Activated gamma-delta T cell treated with Interleukin-2 at 50 U/mL for 16 hours (primary cell): ENCODE data around the gene RBM14.
"Not testable (repeated sequence)": the region's sequence is repeated elsewhere in the genome, so short reads cannot be mapped to it uniquely, and the experiment has no call there.

ENCODE experiments used
- DNase-seq: peaks from one replicate; pipeline ENCODE4 v3.0.0-alpha.2; 2020

Gene RBM14, protein sequence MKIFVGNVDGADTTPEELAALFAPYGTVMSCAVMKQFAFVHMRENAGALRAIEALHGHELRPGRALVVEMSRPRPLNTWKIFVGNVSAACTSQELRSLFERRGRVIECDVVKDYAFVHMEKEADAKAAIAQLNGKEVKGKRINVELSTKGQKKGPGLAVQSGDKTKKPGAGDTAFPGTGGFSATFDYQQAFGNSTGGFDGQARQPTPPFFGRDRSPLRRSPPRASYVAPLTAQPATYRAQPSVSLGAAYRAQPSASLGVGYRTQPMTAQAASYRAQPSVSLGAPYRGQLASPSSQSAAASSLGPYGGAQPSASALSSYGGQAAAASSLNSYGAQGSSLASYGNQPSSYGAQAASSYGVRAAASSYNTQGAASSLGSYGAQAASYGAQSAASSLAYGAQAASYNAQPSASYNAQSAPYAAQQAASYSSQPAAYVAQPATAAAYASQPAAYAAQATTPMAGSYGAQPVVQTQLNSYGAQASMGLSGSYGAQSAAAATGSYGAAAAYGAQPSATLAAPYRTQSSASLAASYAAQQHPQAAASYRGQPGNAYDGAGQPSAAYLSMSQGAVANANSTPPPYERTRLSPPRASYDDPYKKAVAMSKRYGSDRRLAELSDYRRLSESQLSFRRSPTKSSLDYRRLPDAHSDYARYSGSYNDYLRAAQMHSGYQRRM

DNA sequence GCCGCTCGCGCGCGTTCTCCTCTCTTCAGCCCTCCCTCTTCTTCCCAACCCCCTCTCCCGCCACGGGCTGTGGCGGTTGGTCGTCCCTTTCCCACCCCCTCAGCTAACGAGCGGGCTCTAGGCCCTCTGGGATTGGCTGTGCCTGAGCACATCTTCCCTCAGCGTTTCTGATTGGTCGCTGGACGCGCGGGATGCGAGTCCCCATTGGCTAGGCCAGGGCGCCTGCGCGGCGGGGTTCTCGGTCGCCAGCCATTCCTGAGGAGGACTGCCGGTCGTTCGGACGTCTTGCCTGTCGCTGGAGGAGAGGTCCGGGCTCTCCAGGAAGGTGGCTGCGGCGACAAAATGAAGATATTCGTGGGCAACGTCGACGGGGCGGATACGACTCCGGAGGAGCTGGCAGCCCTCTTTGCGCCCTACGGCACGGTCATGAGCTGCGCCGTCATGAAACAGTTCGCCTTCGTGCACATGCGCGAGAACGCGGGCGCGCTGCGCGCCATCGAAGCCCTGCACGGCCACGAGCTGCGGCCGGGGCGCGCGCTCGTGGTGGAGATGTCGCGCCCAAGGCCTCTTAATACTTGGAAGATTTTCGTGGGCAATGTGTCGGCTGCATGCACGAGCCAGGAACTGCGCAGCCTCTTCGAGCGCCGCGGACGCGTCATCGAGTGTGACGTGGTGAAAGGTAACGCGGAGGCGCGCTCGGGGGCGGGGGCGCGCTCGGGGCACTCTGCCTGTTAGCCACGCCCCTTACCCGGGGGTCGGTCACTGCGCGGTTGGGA lies at the start of gene RBM14:
Gene RBM14, plus strand, starts transcription at position 252 of the 776 bp plus-strand sequence. Its CDS starts 91 bp downstream, at position 343.
- DNase-seq = peak; percentile 98

DNA sequence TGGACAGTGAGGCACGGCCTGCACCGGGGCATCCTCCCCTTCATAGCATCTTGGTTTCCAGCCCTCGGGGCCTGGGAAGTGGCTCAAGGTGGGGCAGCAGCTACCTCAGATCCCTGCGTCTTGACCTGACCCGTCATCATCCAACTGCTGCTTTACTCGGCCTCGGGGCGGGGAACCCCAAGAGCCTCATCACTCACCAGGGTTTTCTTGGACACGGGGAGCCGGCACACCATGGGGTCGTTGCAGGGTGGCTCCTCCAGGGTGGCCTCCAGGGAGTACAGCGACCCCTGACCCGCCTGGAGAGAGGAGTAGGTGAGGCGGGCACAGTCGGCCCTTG lies 48.7 kb upstream of the RBM14 start:
- DNase-seq = no peak

- peak; percentile 73 for DNase-seq
Observed at GRCh38 chr11:66568124-66568916, 48.1 kb upstream of the RBM14 start, which contains the start of gene CTSF. Gene CTSF (minus strand): TSS chr11:66568606. CDS start chr11:66568486, 120 bp downstream.

DNA sequence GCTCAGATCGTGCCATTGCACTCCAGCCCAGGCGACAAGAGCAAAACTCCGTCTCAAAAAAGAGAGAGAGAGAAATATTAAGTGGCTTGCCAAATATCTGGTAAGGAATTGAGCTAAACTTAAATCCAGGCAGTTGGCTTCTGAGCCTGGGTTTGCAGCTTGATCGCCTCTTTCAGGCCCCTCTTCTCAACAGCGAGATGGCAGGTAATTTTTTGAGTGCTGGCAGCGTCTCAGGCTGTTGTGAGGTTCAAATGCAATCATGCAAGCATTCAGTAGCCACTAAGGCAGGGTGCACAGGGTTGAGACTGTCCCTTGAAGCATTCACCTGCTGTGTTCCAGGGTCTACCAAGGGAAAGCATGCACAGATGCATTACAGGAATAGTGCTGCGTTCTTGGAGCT lies 47.4 kb upstream of the RBM14 start:
- no peak for DNase-seq

DNA sequence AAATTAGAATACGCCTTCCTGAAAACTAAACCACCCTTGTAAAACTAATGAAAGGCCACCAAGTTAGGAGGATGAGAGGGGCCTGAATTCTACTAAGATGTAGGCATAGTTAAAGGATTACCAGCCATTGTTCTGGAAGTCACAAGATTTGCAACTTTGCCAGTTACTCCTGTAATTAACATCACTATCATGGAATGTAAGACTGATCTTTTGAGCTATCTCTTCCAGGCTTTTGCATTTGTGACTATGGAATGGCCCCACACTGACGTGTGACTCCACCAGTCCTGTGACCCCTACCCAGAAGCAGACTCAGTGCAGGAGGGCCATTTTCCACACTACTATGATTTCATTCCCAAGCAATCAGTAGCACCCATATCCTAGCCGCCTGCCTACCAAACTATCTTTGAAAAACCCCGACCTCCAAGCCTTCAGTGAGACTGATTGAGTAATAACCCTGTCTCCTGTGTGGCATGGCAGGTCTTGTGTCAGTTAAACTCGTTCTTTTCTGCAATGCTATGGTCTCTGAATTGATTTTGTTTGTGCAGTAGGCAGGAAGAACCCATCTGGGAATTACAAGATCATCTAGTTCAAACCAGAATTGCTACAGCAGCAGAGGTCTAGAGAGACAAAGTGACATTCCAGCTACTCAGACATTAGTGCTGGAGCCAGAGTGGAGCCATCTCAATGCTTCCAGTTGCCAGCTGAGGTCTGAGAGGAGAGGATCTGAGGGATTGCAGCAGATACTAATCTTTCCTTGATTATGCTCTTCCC lies 46.2 kb upstream of the RBM14 start:
- DNase-seq = no peak

- no peak for DNase-seq
Observed at GRCh38 chr11:66570850-66571180, 45.6 kb upstream of the RBM14 start.

GRCh38 chr11:66579017-66579606 lies 37.3 kb upstream of the RBM14 start:
- peak; percentile 74 for DNase-seq

- DNase-seq = no peak
Observed at GRCh38 chr11:66580803-66581202, 35.6 kb upstream of the RBM14 start.

GRCh38 chr11:66581261-66581660 lies 35.2 kb upstream of the RBM14 start:
- DNase-seq = no peak

DNA sequence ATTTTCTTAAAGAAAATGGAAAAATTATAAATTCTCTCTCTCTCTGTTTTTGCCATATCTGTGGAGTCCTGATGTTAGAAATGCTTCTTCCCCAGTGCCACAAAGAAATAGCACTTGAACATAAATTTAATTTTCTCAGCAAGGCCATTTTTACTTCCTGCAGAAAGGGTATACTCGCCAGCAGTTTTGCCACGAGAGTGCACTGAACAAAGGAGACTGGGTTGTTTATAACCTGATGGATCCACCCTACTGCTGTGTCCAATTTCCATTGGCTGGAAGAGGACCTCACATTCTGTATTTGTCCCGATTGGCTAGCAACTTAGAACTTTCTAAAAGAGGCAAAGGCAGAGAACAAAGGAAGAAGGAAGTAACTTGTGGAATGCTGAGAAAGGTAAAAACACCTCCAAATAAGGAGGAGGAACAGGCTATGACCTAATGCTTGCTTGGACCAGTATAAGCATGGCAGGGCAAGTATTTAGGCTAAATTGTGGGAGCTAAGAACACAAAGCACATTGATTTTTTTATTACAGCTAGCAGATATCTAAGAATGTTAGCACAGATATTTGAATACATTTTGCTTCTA lies 33.8 kb upstream of the RBM14 start:
- not testable (repeated sequence) for DNase-seq

GRCh38 chr11:66585447-66585846 lies 31.0 kb upstream of the RBM14 start:
- not testable (repeated sequence) for DNase-seq

GRCh38 chr11:66586136-66586535 lies 30.3 kb upstream of the RBM14 start:
- DNase-seq = no peak

- DNase-seq = not testable (repeated sequence)
Observed at GRCh38 chr11:66589315-66589714, 27.1 kb upstream of the RBM14 start.

DNA sequence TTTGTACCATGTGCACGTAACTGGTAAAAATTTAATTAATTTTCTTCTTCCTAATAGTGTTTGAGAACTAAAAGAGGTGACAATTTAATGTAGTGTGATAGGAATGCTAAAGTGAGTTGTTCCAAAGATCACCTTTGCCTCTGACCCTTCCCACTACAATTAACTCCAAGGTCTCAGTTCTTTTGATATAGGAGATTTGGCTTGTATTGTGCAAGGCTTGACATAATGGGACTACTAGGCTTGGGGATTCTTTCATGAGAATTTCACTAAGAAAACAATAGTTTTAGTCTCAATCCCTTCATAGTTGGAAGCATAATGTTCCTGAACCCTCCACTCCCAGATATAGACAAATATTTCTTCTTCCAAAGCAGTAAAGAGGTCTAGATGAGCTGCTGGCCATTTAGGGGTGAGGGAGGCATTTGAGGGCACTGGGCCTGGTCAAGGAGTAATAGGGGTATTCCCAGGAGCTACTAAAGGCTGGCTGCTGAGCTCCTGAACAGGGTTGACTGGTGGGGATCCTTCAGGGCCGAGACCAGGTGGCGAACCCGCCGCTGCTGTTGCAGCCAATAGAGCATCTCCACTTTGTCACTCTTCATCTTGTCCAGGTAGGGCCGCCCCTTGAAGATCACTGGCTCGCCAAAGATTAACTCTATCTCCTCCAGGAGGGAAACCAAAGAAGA lies 26.3 kb upstream of the RBM14 start:
- no peak for DNase-seq

DNA sequence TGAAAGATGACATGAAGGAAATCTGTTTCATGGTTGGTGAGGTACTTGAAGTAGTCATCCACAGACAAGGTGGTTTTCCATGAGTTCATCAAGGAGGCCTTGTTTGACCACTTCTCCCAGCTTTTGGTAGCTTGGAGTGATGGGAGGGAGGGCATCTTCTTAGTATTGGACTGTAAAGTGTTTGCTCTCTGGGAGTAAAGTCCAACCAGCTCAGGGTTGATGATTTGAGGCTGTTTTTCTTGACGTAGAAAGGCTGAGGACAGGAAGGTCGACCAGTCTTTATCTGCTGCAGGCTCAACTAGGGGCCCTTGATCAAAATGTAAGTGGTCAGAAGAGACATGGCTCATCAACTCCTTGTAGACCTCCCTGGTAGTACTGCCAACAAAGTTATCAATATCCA lies 25.3 kb upstream of the RBM14 start:
- no peak for DNase-seq

GRCh38 chr11:66592457-66593302 lies 23.8 kb upstream of the RBM14 start, which contains the start of the genes CCDC87 and CCS:
Gene CCDC87 (minus strand): TSS chr11:66593063. CDS start chr11:66593015, 48 bp downstream.
Gene CCS (plus strand): TSS chr11:66593185. CDS start chr11:66593262, 77 bp downstream.
- DNase-seq = peak; percentile 99

- DNase-seq = no peak
Observed at GRCh38 chr11:66593303-66593635, 23.2 kb upstream of the RBM14 start.

- DNase-seq = no peak
Observed at GRCh38 chr11:66593650-66594049, 22.8 kb upstream of the RBM14 start.

DNA sequence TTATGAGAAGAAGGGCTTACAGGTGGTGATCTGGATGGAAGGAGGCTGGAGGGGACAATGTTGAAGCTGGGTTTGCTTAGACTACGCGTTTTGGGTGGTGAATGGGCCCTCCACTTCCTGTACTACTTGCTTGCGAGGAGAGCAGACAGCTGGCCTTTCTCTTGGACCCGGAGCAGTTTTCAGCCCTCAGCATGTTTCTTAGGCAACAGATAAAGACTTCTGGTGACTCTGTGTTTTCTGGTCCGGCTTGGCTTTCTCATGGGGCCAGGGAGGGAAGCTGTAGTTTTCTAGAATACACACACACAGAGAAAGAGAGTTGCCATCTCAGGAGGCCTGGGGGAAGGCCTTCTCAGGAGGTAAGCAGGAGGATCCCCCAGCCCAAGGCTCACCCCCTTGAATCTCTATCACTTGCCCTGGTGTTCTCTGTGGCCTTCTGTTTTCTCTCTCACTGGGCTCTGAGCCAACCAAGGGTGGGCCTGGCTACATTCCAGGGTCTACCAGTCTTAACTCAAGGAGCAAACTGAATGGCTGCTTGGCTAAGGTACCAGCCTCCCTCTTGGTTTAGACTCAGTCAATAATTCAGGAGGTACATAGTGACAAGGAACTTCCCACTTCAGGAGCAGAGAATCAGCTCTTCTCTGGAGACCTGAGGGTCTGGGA lies 21.1 kb upstream of the RBM14 start:
- DNase-seq = no peak
